Ramos (cell line): ENCODE measurements around the gene TERC.
"Not testable (repeated sequence)": the region's sequence is repeated elsewhere in the genome, so short reads cannot be mapped to it uniquely, and the experiment has no call there.

ENCODE experiments used
- in situ Hi-C: fragments of 300-500 bp; cut with MboI; formaldehyde crosslinking; loops from one replicate; pipeline ENCODE4 v1.14.3; 2022; ENCODE audit warnings: low sequenced_read_pairs; ENCODE audit not compliant: unreplicated experiment

Gene TERC

DNA sequence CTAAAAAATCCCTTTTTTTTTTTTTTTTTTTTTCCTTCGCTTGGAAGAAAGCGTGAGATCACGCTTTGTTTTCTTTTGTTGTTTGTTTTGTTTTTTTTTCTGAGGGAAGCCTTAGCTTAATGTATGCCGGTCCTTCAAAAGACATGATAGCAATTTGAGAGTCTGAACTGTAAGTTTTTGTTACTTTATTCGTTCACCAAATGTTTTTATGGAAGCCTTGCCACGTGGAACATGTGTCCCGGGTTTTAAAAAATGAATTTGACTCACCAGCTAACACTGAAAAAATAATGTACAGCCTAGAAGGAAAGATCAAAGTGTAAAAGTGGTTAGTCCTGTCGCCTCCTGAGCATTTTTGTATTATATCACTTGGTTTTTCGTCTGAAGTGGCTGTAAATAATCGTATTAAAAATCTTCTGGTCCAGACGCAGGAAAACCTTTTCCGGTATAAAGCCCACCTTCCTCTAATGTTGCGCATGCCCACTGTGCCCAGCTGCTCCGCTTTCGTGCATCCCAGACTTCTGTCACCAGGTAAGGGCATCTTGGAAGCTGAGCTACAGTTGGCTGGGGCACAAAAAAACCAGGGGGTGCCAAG is 7.5 kb upstream of the TERC start:
- in situ Hi-C loops = loop anchor here (25.0 kb wide), 1 partner anchor 590 kb away; the partner anchor contains the start of gene SKIL

- in situ Hi-C loops = loop anchor here (25.0 kb wide), 1 partner anchor 591 kb away; the partner anchor contains the start of gene SKIL
Observed at GRCh38 chr3:169771497-169772304, 6.8 kb upstream of the TERC start.

- in situ Hi-C loops = loop anchor here (5.0 to 25.0 kb wide), 3 partner anchors 165 to 593 kb away; partner anchors contain the start of gene SKIL
Observed at GRCh38 chr3:169769287-169770181, 4.7 kb upstream of the TERC start, which contains the start of gene ACTRT3. TSS of gene ACTRT3 (minus strand) at chr3:169769561. CDS start at chr3:169769520, 41 bp downstream.

- in situ Hi-C loops = loop anchor here (10.0 to 25.0 kb wide), 2 partner anchors 170 to 598 kb away; partner anchors contain the start of gene SKIL
Observed at GRCh38 chr3:169764312-169764881, 463 bp downstream of the TERC start.

DNA sequence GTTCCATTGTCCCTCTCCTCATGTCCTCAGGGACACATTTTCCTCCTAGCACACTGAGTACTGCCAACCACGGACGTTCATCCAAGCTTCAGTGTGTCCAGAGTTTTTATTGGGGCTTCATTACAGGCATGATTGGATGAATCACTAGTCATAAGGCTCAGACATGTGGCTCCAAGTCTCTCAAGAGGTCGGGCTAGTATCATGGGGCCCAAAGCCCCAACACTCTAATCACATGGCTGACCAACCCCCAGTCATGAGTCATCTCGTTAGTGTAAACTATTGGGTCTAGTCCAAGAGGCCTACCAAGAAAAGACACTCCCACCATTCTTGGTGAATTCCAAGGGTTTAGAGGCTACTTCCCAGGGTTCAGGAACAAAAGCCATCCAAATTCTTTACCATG is 4.4 kb downstream of the TERC start:
- in situ Hi-C loops = loop anchor here (10.0 to 25.0 kb wide), 2 partner anchors 174 to 602 kb away; partner anchors contain the start of gene SKIL

GRCh38 chr3:169759256-169759655 is 5.6 kb downstream of the TERC start:
- in situ Hi-C loops = loop anchor here (25.0 kb wide), 1 partner anchor 603 kb away; the partner anchor contains the start of gene SKIL

- in situ Hi-C loops = loop anchor here (25.0 kb wide), 1 partner anchor 604 kb away; the partner anchor contains the start of gene SKIL
Observed at GRCh38 chr3:169758359-169758994, 6.4 kb downstream of the TERC start.

GRCh38 chr3:169755488-169755887 is 9.4 kb downstream of the TERC start:
- in situ Hi-C loops = loop anchor here (25.0 kb wide), 1 partner anchor 607 kb away; the partner anchor contains the start of gene SKIL

DNA sequence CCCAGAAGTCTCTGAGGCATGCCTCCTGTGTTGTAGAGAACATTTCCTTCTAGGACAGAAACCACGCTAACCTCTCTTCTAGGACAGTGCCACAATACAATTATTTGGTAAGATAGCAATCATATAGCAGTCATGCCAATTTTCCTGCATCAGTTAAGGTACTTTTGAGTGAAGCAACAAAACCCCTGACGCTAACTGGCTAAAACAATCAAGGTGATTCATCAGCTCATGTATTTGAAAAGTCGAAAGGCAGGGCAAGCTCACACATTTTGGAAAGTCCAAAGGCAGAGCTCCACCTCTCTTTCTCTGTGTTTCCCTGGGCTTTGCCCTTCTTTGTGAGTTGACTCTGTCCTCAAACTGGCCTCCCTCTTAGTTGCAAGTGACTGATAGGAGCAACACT is 10.1 kb downstream of the TERC start:
- in situ Hi-C loops = loop anchor here (25.0 kb wide), 1 partner anchor 608 kb away; the partner anchor contains the start of gene SKIL

DNA sequence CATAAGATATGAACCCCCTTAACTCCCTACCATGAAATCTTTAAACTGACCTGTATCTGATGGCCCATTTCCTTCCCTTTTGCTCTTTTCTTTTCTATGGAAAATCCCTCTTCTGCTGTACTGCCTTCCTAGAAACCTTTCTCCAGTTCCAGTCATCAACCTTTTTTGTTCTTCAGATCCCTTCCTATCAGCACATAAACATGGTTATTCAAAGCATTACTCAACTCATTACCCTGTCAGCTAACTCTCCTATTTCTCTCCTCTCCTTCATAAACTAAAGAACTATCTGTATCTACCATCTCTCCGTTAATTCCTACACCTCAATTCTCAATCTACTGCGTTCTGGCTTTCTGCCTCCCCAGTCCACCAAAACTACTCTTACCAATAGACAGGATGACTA is 13.0 kb downstream of the TERC start:
- in situ Hi-C loops = loop anchor here (25.0 kb wide), 1 partner anchor 610 kb away; the partner anchor contains the start of gene SKIL

DNA sequence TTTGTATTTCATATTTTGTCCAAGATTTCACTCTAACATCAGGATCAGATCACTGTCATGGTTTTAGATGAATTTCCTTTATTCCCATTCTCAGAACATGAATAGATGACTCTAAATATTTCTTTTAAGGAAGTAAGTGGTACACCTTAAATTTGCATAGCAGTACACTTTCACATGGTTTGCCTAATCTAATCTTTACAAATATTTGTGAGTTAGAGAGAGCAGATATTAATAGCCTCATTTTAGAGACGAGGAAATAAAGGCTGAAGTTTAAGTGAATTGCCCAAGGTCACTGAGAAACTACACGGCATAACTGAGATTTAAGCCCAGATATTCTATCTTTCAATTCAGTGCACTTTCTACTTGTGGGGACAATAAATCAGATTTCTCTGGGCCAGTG is 14.2 kb downstream of the TERC start:
- in situ Hi-C loops = loop anchor here (25.0 kb wide), 1 partner anchor 612 kb away; the partner anchor contains the start of gene SKIL

- in situ Hi-C loops = no loop called here
Observed at GRCh38 chr3:169748670-169749069, 16.2 kb downstream of the TERC start.

DNA sequence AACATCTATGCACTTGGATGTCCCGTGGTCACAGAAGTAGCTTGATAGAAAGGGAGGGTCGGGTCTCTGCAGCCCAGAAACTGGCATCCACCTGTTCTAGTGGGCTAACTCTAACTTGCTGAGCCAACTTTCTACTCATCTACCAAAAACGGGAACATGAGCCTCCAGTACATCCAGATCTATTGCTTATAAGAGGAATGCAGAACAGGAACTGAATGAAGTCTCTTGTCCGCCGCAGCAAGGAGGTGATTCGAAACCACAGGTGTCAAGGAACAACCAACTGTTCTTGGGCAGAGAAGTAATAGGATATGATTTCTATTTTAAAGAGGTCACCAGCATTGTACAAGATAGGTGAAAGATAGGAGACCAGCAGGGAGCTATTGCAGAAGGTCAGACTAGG is 17.9 kb downstream of the TERC start:
- in situ Hi-C loops = no loop called here

DNA sequence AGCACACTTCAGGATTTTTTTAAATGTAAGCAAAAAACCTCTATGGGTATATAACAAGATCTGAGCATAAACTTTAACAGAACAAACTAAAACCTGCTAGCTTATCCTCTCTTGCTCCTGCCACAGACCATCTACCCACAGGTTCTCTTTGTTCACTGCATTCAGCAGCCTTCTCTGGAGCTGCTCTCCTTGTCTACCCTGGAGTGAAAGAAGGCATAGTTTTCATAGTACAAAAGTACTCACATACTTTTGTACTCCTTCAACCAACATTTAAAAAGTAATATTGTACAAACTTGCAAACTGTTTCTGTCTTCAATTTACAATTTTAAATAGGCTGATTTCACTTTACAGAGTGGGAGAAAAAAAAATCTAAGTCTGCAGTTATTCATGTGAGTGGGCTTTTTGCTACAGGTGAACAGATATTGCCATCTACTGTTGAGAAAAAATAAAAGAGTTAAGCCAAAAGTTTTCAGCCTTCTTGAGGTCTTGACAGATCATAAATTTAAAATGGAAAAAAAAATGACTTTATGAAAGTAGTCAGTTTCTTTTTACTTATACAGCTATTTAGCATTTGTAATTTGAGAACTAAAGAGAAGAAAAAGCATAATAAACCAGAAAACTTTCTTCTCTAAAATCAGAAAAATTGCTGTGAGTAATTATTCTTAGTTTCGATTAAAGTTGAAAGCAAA is 20.4 kb downstream of the TERC start:
- in situ Hi-C loops = no loop called here

DNA sequence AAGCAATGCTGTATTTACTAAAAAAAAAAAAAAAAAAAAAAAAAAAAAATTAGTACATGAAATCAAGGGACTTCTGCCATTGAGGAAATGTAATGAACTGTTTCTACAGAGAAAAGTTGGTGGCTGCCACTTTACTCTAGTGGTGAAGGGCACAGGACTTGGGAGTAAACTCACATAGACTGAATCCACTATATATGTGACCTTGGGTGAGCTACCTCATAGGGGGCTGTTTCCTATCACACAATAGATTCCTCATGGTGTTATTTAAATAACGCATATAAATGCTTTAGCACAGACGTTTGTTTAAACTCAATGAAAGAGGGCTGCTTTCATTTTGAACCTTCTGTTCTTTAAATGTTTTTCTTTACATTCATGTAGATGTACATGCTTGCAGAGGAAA is 25.8 kb downstream of the TERC start:
- in situ Hi-C loops = no loop called here

GRCh38 chr3:169731857-169732256 is 33.0 kb downstream of the TERC start:
- in situ Hi-C loops = not testable (repeated sequence)

- in situ Hi-C loops = no loop called here
Observed at GRCh38 chr3:169722724-169723123, 42.1 kb downstream of the TERC start.

GRCh38 chr3:169718415-169718814 is 46.4 kb downstream of the TERC start:
- in situ Hi-C loops = not testable (repeated sequence)
